Measurements from ENCODE around the gene OBSCN. TPM values are rescaled to one million over a fixed set of nuclear protein-coding genes. Genes with fewer than 3 reads are reported as not detected.

The OBSCN gene
- total RNA-seq, 1 donor from 2014 or later, result 17.5 TPM

DNA sequence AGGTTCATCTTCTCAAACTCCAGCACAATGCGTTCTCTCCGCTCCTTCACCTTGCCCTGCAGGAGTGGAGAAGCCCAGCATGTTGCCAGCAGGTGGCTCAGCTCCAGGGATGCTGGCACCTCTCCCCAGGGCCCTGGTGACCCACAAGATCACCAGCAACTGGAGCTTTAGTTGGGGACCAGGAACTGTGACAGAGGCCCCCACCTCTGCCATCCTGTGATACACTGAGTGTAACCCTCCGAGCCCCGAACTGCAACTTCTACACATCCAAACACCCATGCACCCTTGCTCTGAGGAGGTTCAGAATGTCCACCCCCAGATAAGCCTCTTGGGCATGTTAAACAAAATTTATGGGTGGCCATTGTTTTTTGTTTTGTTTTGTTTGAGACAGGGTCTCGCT lies 203.3 kb downstream of the OBSCN start:
- Mint-ChIP-seq H3K36me3 (ENCODE audit: low read depth, unreplicated experiment) (peaks cover 21% of the 10 kb centered on the region), H3K27me3 (ENCODE audit: low read depth, unreplicated experiment) (peaks cover 15% of the 10 kb centered on the region), H3K9me3 (ENCODE audit: unreplicated experiment) (no peaks in the 10 kb centered on the region), H3K4me1 (ENCODE audit: low read depth, unreplicated experiment) (no peaks in the 10 kb centered on the region), H3K4me3 (ENCODE audit: unreplicated experiment) (no peak overlapping the region), H3K27ac (ENCODE audit: unreplicated experiment) (no peak overlapping the region)
- H3K9ac ChIP-seq (ENCODE audit: low read length), result no peak overlapping the region
- no peaks in the 10 kb centered on the region for H3K9me3 ChIP-seq (ENCODE audit: insufficient read depth, low read depth, low read length)
- peaks cover 52% of the 10 kb centered on the region for H4K20me1 ChIP-seq (ENCODE audit: insufficient read depth, low read length)
- H3K4me2 ChIP-seq (ENCODE audit: low read length), result no peak overlapping the region
- peaks cover 21% of the 10 kb centered on the region for H3K79me2 ChIP-seq (ENCODE audit: insufficient read depth, low read length)
- no peak overlapping the region for H3K27ac ChIP-seq (ENCODE audit: low read depth, low read length)
- no peak for DNase-seq (ENCODE audit: low read depth)
- no peaks in the 10 kb centered on the region for H3K36me3 ChIP-seq (ENCODE audit: insufficient read depth, low read length)
- H3K4me3 ChIP-seq (ENCODE audit: insufficient read depth, low read depth, low read length), result no peak overlapping the region
- peaks cover 7% of the 10 kb centered on the region for H3K27me3 ChIP-seq (ENCODE audit: insufficient read depth, low read length)
- no peak overlapping the region for H2AFZ ChIP-seq (ENCODE audit: low read depth, low read length)
- TF ChIP-seq EZH2 (IDR thresholded peaks at IDR 0.05; ENCODE audit: insufficient read depth, low read length), result no peak
- TF ChIP-seq, protein P1, sequence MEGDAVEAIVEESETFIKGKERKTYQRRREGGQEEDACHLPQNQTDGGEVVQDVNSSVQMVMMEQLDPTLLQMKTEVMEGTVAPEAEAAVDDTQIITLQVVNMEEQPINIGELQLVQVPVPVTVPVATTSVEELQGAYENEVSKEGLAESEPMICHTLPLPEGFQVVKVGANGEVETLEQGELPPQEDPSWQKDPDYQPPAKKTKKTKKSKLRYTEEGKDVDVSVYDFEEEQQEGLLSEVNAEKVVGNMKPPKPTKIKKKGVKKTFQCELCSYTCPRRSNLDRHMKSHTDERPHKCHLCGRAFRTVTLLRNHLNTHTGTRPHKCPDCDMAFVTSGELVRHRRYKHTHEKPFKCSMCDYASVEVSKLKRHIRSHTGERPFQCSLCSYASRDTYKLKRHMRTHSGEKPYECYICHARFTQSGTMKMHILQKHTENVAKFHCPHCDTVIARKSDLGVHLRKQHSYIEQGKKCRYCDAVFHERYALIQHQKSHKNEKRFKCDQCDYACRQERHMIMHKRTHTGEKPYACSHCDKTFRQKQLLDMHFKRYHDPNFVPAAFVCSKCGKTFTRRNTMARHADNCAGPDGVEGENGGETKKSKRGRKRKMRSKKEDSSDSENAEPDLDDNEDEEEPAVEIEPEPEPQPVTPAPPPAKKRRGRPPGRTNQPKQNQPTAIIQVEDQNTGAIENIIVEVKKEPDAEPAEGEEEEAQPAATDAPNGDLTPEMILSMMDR (IDR thresholded peaks at IDR 0.05; ENCODE audit: insufficient read depth, low read depth, low read length), result no peak
- H3K4me1 ChIP-seq (ENCODE audit: insufficient read depth, low read length), result peaks cover 16% of the 10 kb centered on the region
- no peak for FAIRE-seq

DNA sequence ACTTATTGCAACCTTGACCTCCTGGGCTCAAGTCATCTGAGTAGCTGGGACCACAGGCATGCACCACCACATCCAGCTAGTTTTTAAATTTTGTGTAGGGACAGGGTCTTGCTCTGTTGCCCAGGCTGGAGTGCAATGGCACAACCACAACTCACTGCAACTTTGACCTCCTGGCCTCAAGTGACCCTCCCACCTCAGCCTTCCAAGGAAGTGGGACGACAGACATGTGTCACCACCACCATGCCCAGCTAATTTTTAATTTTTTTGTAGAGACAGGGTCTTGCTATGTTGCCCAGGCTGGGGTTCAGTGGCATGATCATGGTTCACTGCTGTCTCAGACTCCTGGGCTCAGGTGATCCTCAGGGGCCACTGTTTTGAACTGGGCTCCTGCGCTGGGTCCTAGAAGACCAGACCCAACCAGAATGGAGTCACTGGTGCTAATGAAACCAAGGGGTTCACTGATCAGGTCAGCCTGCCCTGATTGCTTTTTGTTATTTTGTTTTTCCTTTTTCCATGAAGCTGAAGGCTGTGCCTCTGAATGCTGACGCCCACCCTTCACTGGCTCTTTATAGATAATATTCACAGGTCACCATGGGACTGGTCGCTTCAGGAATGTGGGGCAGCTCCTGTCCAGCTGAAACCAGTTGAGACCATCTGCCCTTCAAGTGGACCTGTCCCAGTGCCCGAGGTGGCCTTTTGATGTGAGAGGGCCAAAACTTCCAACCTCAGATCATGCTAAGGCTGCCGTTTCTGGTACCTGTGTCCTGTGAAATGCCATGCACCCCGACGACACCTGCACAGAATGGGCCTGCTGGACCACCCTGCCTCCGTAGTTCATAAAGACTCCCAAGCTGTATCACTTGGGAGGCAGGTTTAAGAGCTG lies 203.9 kb downstream of the OBSCN start:
- H3K36me3 ChIP-seq (ENCODE audit: insufficient read depth, low read length), result no peaks in the 10 kb centered on the region
- Mint-ChIP-seq H3K4me3 (ENCODE audit: unreplicated experiment) (no peak overlapping the region), H3K27me3 (ENCODE audit: low read depth, unreplicated experiment) (peaks cover 15% of the 10 kb centered on the region)

More for the DNA sequence above, 203.9 kb downstream of the OBSCN start:
- no peak for TF ChIP-seq EZH2 (IDR thresholded peaks at IDR 0.05; ENCODE audit: insufficient read depth, low read length)
- TF ChIP-seq, protein P1 (IDR thresholded peaks at IDR 0.05; ENCODE audit: insufficient read depth, low read depth, low read length), result no peak
- H3K27me3 ChIP-seq (ENCODE audit: insufficient read depth, low read length), result peaks cover 7% of the 10 kb centered on the region
- DNase-seq (ENCODE audit: low read depth), result no peak
- no peaks in the 10 kb centered on the region for H3K9me3 Mint-ChIP-seq (ENCODE audit: unreplicated experiment)
- no peak overlapping the region for H3K4me2 ChIP-seq (ENCODE audit: low read length)
- peaks cover 1% of the 10 kb centered on the region for H3K4me1 Mint-ChIP-seq (ENCODE audit: low read depth, unreplicated experiment)
- no peak overlapping the region for H2AFZ ChIP-seq (ENCODE audit: low read depth, low read length)
- H3K4me1 ChIP-seq (ENCODE audit: insufficient read depth, low read length), result peaks cover 18% of the 10 kb centered on the region
- H3K4me3 ChIP-seq (ENCODE audit: insufficient read depth, low read depth, low read length), result no peak overlapping the region
- H3K27ac ChIP-seq (ENCODE audit: low read depth, low read length), result no peak overlapping the region
- FAIRE-seq, result no peak
- no peak overlapping the region for H3K27ac Mint-ChIP-seq (ENCODE audit: unreplicated experiment)
- peaks cover 21% of the 10 kb centered on the region for H3K36me3 Mint-ChIP-seq (ENCODE audit: low read depth, unreplicated experiment)
- no peaks in the 10 kb centered on the region for H3K9me3 ChIP-seq (ENCODE audit: insufficient read depth, low read depth, low read length)
- H4K20me1 ChIP-seq (ENCODE audit: insufficient read depth, low read length), result peaks cover 52% of the 10 kb centered on the region
- H3K9ac ChIP-seq (ENCODE audit: low read length), result no peak overlapping the region
- H3K79me2 ChIP-seq (ENCODE audit: insufficient read depth, low read length), result peaks cover 16% of the 10 kb centered on the region
